Sigmoid colon (tissue), 4 donors: ENCODE data around the gene PRCD.

Experiments
- CTCF ChIP-seq, 4 experiments: fragments of 450-650 bp in 3 of 4; fragments of 200-600 bp in 1 of 4; IDR thresholded peaks; one replicate each; pipeline ENCODE4 v1.5.1; 2016 to 2019; ENCODE audit warnings: antibody characterized with exemption in 4 of 4, mild to moderate bottlenecking in 3 of 4, moderate library complexity in 2 of 4
- EP300 ChIP-seq, 4 donors: sonication (generic); formaldehyde crosslinking; IDR thresholded peaks; one replicate each; pipeline ENCODE4 v1.6.1; 2017; ENCODE audit warnings: antibody characterized with exemption in 4 of 4
- POLR2A ChIP-seq, 2 donors: fragments of 450-650 bp; IDR thresholded peaks; one replicate each; pipeline ENCODE4 v1.6.1; 2016; ENCODE audit warnings: antibody characterized with exemption in 2 of 2, mild to moderate bottlenecking in 2 of 2, moderate library complexity in 2 of 2
- POLR2AphosphoS5 ChIP-seq, 4 donors: sonication (generic); formaldehyde crosslinking; IDR thresholded peaks; one replicate each; pipeline ENCODE4 v1.6.1; 2017; ENCODE audit warnings: antibody characterized with exemption in 4 of 4

- no peak for TF ChIP-seq CTCF (IDR thresholded peaks at IDR 0.05)
- no peak for TF ChIP-seq POLR2A (IDR thresholded peaks at IDR 0.05)
- TF ChIP-seq POLR2AphosphoS5 (IDR thresholded peaks at IDR 0.05) = no peak
- no peak for TF ChIP-seq EP300 (IDR thresholded peaks at IDR 0.05)
These were observed 11.1 kb downstream of the PRCD start for GRCh38 chr17:76550712-76551615.
